ENCODE measurements around the gene TEX51.

The TEX51 gene

DNA sequence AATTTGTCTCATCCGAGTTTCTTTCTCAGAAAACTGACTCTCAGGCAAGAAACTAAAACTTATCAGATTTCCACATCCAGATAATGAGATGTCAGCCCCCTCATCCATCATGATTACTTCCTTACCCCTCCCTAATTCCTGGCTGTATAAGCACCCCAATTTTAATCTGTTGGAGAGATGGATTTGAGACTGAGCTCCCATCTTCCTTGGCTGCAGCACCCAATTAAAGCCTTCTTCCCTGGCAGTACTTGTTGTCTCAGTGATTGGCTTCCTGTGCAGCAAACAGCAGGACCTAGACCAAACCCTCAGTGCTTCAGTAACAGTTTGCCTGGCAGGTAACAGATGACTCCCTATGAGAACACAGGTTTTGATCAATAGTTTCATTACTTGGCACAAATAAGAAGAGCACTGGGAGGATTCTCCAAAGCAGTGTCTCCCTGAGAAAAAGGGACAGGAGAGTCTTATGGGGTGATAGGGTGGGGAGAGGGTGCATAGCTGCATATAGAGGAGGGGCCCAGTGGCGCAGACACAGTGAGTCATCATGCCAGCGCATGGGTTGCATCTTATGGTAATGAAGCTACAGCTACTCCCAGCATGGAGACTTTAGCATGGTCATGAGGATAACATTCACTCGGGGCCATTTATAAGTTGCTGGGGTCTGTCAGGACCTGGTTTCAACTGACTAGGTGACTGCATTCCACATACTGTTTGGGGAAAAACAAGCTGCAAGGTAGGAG, 45.1 kb downstream of the TEX51 start:
- no peaks in the 10 kb centered on the region for H3K27me3 ChIP-seq (ENCODE audit: low read depth, low read length)
- H3K9me3 ChIP-seq (ENCODE audit: control insufficient read depth in 1 of 2, low read length in 2 of 2): no peaks in the 10 kb centered on the region
- H3K4me1 ChIP-seq (ENCODE audit: control insufficient read depth in 1 of 2, insufficient read depth in 2 of 2, low read length in 2 of 2): no peaks in the 10 kb centered on the region
- H3K27ac ChIP-seq (ENCODE audit: low read length): no peak overlapping the region
- H3K36me3 ChIP-seq (ENCODE audit: control insufficient read depth in 1 of 2, insufficient read depth in 2 of 2, low read length in 2 of 2): no peaks in the 10 kb centered on the region
- no peak overlapping the region for H3K4me3 ChIP-seq (ENCODE audit: low read depth in 1 of 2, low read length in 2 of 2)

DNA sequence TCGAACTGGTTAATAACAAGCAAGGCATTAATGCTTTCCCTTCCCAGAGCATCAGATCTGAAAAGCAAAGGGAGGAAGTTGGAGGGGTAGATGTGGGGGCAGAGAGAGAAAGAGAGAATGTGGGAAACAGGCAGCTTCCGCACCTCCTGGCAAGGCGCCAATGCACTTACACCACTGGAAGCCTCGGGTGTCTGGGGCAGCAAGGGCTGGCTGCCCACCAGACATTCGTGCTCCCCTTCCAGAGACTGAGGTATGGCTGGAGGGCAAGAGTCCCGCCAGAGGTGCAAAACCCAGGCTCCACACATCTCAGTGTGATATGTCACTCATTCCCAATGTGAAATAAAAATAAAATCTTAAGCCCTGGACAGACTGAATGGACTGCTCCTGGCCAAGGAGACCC, 46.4 kb downstream of the TEX51 start:
- Histone ChIP-seq H3K9me3 (ENCODE audit: control insufficient read depth in 1 of 2, low read length in 2 of 2) (no peaks in the 10 kb centered on the region), H3K4me3 (ENCODE audit: low read depth in 1 of 2, low read length in 2 of 2) (no peak overlapping the region), H3K27ac (ENCODE audit: low read length) (no peak overlapping the region), H3K36me3 (ENCODE audit: control insufficient read depth in 1 of 2, insufficient read depth in 2 of 2, low read length in 2 of 2) (no peaks in the 10 kb centered on the region), H3K4me1 (ENCODE audit: control insufficient read depth in 1 of 2, insufficient read depth in 2 of 2, low read length in 2 of 2) (no peaks in the 10 kb centered on the region), H3K27me3 (ENCODE audit: low read depth, low read length) (no peaks in the 10 kb centered on the region)

DNA sequence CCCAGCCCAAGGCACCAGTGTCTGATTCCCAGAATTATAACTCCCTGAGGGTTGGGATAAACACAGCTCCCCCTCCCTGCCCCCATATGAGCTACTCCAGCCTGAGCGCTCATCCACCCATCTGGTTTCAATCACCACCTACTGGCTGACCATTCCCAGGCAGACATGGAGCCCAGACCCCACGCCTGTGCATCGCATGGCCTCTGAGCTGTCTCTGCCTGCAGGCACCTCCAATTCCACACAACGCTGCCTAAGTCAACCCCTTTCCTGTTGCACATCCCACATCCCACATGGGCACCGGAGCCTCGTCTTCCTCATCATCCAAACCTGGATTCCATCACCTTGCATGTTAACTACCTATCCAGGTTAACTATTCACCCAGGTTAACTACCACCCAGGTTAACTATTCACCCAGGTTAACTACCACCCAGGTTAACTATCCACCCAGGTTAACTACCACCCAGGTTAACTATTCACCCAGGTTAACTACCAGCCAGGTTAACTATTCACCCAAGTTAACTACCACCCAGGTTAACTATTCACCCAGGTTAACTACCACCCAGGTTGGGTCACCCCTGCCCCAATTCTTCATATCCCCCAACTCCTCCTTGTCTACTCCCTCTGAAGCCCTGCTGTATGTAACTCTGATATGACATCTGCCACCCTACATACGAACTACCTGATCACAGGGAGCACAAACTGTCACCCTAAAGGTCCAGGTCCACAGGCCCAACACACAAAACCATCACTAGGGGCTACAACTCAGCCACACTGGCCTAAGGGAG, 47.8 kb downstream of the TEX51 start:
- Histone ChIP-seq H3K9me3 (ENCODE audit: control insufficient read depth in 1 of 2, low read length in 2 of 2) (no peaks in the 10 kb centered on the region), H3K4me3 (ENCODE audit: low read depth in 1 of 2, low read length in 2 of 2) (no peak overlapping the region), H3K36me3 (ENCODE audit: control insufficient read depth in 1 of 2, insufficient read depth in 2 of 2, low read length in 2 of 2) (no peaks in the 10 kb centered on the region), H3K4me1 (ENCODE audit: control insufficient read depth in 1 of 2, insufficient read depth in 2 of 2, low read length in 2 of 2) (no peaks in the 10 kb centered on the region), H3K27me3 (ENCODE audit: low read depth, low read length) (no peaks in the 10 kb centered on the region), H3K27ac (ENCODE audit: low read length) (no peak overlapping the region)

DNA sequence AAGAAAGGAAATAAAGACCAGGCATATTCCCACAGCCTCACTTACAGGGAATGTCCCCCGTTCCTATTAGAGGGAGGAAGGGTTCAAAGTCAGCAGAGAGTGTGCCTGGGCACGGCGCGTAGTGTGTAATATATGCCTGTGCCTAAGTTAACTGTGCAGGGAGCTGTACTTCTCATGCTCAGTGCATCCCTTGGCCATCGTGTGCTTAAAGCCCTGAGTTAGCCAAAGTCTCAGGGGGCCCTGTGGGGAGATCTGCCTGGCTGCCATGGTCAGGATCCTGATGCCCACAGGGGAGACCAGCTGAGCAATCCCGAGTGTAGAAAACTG, 48.4 kb downstream of the TEX51 start:
- H3K27me3 ChIP-seq (ENCODE audit: low read depth, low read length): no peaks in the 10 kb centered on the region
- no peaks in the 10 kb centered on the region for H3K36me3 ChIP-seq (ENCODE audit: control insufficient read depth in 1 of 2, insufficient read depth in 2 of 2, low read length in 2 of 2)
- H3K27ac ChIP-seq (ENCODE audit: low read length): no peak overlapping the region
- H3K4me3 ChIP-seq (ENCODE audit: low read depth in 1 of 2, low read length in 2 of 2): no peak overlapping the region
- no peaks in the 10 kb centered on the region for H3K9me3 ChIP-seq (ENCODE audit: control insufficient read depth in 1 of 2, low read length in 2 of 2)
- no peaks in the 10 kb centered on the region for H3K4me1 ChIP-seq (ENCODE audit: control insufficient read depth in 1 of 2, insufficient read depth in 2 of 2, low read length in 2 of 2)

DNA sequence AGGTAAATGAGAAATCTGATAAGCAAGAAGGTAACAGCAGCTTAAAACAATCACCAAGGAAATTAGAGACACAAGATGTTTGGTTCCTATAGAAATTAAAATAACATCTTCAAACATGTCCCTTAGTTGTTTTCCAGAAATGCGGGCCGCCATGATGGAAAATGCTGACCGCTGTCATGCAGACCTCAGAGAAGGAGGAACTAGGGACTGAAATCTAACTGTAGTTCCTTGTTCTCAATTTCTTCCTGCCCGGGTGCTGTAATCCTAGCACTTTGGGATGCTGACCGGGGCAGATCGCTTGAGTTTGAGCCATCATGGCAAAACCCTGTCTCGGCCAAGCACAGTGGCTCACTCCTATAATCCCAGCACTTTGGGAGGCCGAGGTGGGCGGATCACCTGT, 51.1 kb downstream of the TEX51 start:
- Histone ChIP-seq H3K27me3 (ENCODE audit: low read depth, low read length) (no peaks in the 10 kb centered on the region), H3K27ac (ENCODE audit: low read length) (no peak overlapping the region), H3K36me3 (ENCODE audit: control insufficient read depth in 1 of 2, insufficient read depth in 2 of 2, low read length in 2 of 2) (no peaks in the 10 kb centered on the region)

DNA sequence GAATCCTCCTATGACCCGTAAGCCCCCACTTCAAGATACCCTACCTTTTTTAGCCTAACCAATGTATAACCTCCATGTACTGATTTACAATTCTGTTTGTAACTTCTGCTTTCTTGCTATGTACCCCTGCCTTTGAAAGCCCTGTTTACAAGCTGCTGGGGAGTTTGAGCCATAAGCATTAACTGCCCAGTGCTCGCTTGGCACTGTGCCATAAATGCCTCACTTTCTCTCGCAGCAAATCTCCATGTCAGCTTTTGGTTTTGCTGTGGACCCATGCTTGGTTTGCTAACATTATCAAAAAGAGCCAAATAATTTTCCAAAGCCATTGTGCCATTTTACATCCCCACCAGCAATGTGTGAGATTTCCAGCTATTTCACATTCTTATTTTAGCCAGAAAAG, 51.8 kb downstream of the TEX51 start:
- Histone ChIP-seq H3K27me3 (ENCODE audit: low read depth, low read length) (no peaks in the 10 kb centered on the region), H3K9me3 (ENCODE audit: control insufficient read depth in 1 of 2, low read length in 2 of 2) (no peaks in the 10 kb centered on the region), H3K36me3 (ENCODE audit: control insufficient read depth in 1 of 2, insufficient read depth in 2 of 2, low read length in 2 of 2) (no peaks in the 10 kb centered on the region), H3K4me1 (ENCODE audit: control insufficient read depth in 1 of 2, insufficient read depth in 2 of 2, low read length in 2 of 2) (no peaks in the 10 kb centered on the region), H3K27ac (ENCODE audit: low read length) (no peak overlapping the region), H3K4me3 (ENCODE audit: low read depth in 1 of 2, low read length in 2 of 2) (no peak overlapping the region)

More for the DNA sequence above, 51.1 kb downstream of the TEX51 start:
- H3K9me3 ChIP-seq (ENCODE audit: control insufficient read depth in 1 of 2, low read length in 2 of 2): no peaks in the 10 kb centered on the region
- H3K4me1 ChIP-seq (ENCODE audit: control insufficient read depth in 1 of 2, insufficient read depth in 2 of 2, low read length in 2 of 2): no peaks in the 10 kb centered on the region
- H3K4me3 ChIP-seq (ENCODE audit: low read depth in 1 of 2, low read length in 2 of 2): no peak overlapping the region
